DND-41 (cell line): ENCODE measurements around the gene GNAI2.

Source experiments
- CTCF ChIP-seq: IDR thresholded peaks from 2 replicates; pipeline ENCODE4 v1.5.1; 2012; ENCODE audit warnings: borderline replicate concordance, low read length, moderate library complexity, mild to moderate bottlenecking; ENCODE audit not compliant: poor library complexity, severe bottlenecking; ENCODE audit errors: extremely low read depth
- EZH2 ChIP-seq: IDR thresholded peaks from 3 replicates; pipeline ENCODE4 v1.6.1; 2012; ENCODE audit warnings: borderline replicate concordance, low read depth, mild to moderate bottlenecking, moderate library complexity, low read length, inconsistent platforms; ENCODE audit not compliant: severe bottlenecking

GRCh38 chr3:50222169-50222528, 13.9 kb upstream of the GNAI2 start:
- TF ChIP-seq EZH2 (no peak), CTCF (no peak)
